Caco-2 (cell line): ENCODE results near the gene CDHR4. TPM values are rescaled to one million over a fixed set of nuclear protein-coding genes. Genes with fewer than 3 reads are reported as not detected.

Experiments used
- BruUV-seq: library from RNA; stranded (reverse); fragments of 400-500 nt; replicated peaks from 2 replicates; lab custom pipeline; 2021; lab: Mats Ljungman, UMichigan
- CTCF ChIA-PET: fragments of 300-600 bp; sonication (Branson Sonifier 250); formaldehyde crosslinking; loops from one replicate; lab custom pipeline; 2022; ENCODE audit warnings: antibody characterized with exemption; lab: Charles Lee
- POLR2A ChIA-PET: fragments of 300-600 bp; sonication (Branson Sonifier 250); formaldehyde crosslinking; loops from one replicate; lab custom pipeline; 2022; ENCODE audit warnings: antibody characterized with exemption; lab: Charles Lee
- DNase-seq, 2 experiments: peaks; one replicate each; pipeline versions ENCODE4 v3.0.0 to v3.0.0-alpha.2; 2020 to 2022
- H3K27me3 ChIP-seq: replicated peaks from 2 replicates; pipeline ENCODE4 v1.6.0; 2011; ENCODE audit warnings: low read length; ENCODE audit not compliant: control insufficient read depth, insufficient read depth
- H3K36me3 ChIP-seq: 2 replicates; pipeline ENCODE4 v1.5.1; 2011; ENCODE audit warnings: low read length; ENCODE audit not compliant: control insufficient read depth, insufficient read depth
- H3K4me1 ChIP-seq: fragments of 250-450 bp; sonication (Bioruptor Pico); 2 replicates; pipeline ENCODE4 v1.5.1; 2020; ENCODE audit warnings: mild to moderate bottlenecking
- H3K4me3 ChIP-seq: 2 replicates; pipeline ENCODE4 v1.5.1; 2011; ENCODE audit warnings: low read depth, mild to moderate bottlenecking, control low read depth, low read length
- H3K9me3 ChIP-seq: fragments of 250-450 bp; sonication (Bioruptor Pico); 2 replicates; pipeline ENCODE4 v1.5.1; 2020; ENCODE audit warnings: mild to moderate bottlenecking, moderate library complexity
- H3K27ac Mint-ChIP-seq: one replicate; pipeline ENCODE4 v1.8.0; 2022; ENCODE audit warnings: mixed read lengths; ENCODE audit not compliant: unreplicated experiment
- H3K27me3 Mint-ChIP-seq: one replicate; pipeline ENCODE4 v1.8.0; 2022; ENCODE audit warnings: mixed read lengths; ENCODE audit not compliant: insufficient read depth, unreplicated experiment
- H3K36me3 Mint-ChIP-seq: one replicate; pipeline ENCODE4 v1.8.0; 2022; ENCODE audit warnings: mild to moderate bottlenecking, mixed read lengths; ENCODE audit not compliant: insufficient read depth, unreplicated experiment
- H3K4me1 Mint-ChIP-seq: one replicate; pipeline ENCODE4 v1.8.0; 2022; ENCODE audit warnings: low read depth, mixed read lengths; ENCODE audit not compliant: unreplicated experiment
- H3K4me3 Mint-ChIP-seq: one replicate; pipeline ENCODE4 v1.8.0; 2022; ENCODE audit warnings: mild to moderate bottlenecking, moderate library complexity, mixed read lengths; ENCODE audit not compliant: unreplicated experiment
- H3K9me3 Mint-ChIP-seq: one replicate; pipeline ENCODE4 v1.8.0; 2022; ENCODE audit warnings: mixed read lengths; ENCODE audit not compliant: unreplicated experiment
- intact Hi-C: fragments of 100-400 bp; cut with micrococcal nuclease; formaldehyde crosslinking; loops from one replicate; pipeline ENCODE4 v1.10.0; 2022; ENCODE audit not compliant: unreplicated experiment
- total RNA-seq: library from RNA; stranded (reverse); gene quantifications from 2 replicates; pipeline ENCODE4 v1.2.3, GENCODE V29; 2022
- TF ChIP-seq, protein P1 (sequence below), 2 experiments: fragments of 200-600 bp in 1 of 2; IDR thresholded peaks; 1 replicate in 1 of 2; 2 replicates in 1 of 2; pipeline versions ENCODE4 v1.5.1 to v1.8.0; 2011 to 2022; ENCODE audit warnings: antibody characterized with exemption in 1 of 2, control low read depth in 1 of 2, inconsistent platforms in 1 of 2, low read depth in 1 of 2, low read length in 1 of 2, mild to moderate bottlenecking in 1 of 2, moderate library complexity in 1 of 2; ENCODE audit not compliant: insufficient read depth in 1 of 2, severe bottlenecking in 1 of 2, unreplicated experiment in 1 of 2

The CDHR4 gene
- total RNA-seq, 1 experiment from 2014 or later: not detected

DNA sequence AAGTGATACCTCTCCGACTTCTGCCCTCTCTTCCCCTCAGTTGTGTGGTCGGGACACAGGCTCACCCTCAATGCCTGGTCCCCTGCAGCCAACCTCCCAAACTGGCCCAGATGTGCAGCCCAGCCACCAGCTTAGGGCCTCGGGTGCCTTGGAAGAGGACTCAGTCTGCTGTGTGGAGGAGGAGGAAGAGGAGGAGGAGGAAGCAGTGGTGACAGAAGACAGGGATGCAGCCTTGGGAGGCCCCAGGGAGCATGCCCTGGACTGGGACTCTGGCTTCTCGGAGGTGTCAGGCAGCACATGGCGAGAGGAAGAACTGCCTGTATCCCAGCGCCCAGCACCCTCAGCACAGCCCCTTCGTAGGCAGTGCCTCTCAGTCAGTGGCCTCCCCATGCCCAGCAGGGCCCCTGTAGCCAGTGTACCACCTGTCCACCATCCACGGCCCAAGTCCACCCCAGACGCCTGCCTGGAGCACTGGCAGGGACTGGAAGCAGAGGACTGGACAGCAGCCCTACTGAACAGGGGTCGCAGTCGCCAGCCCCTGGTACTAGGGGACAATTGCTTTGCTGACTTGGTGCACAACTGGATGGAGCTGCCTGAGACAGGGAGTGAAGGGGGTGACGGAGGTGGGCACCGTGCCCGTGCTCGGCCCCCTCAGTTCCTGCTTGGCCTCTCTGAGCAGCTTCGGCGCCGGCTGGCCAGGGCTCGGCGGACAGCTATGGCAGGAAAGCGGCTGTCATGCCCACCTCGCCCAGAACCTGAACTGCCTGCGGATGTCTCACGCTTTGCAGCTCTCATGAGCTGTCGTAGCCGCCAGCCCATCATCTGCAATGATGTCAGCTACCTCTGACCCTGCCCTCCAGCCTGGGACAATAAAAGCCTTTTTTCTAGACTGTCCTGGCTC is 4.7 kb upstream of the CDHR4 start:
- Mint-ChIP-seq H3K36me3 (peaks cover 5% of the 10 kb centered on the region), H3K4me3 (peak overlapping the region; percentile 91), H3K9me3 (no peaks in the 10 kb centered on the region), H3K4me1 (peaks cover 16% of the 10 kb centered on the region), H3K27me3 (peaks cover 2% of the 10 kb centered on the region), H3K27ac (no peak overlapping the region)
- H3K27me3 ChIP-seq: no peaks in the 10 kb centered on the region
- no TSS peak for BruUV-seq
- no peaks in the 10 kb centered on the region for H3K9me3 ChIP-seq
- no peak overlapping the region for H3K4me3 ChIP-seq
- ChIA-PET POLR2A (interaction anchor here (1.0 kb wide), 1 partner anchor 18 kb away, joined by 3 read pairs; the partner anchor contains the start of gene IP6K1), CTCF (interaction anchor here (1.6 to 2.4 kb wide), 2 partner anchors 35 to 103 kb away, joined by 5 to 24 read pairs; no protein-coding TSS in a partner anchor)
- H3K4me1 ChIP-seq: no peaks in the 10 kb centered on the region
- DNase-seq: no peak
- intact Hi-C loops: no loop called here
- TF ChIP-seq, protein P1, sequence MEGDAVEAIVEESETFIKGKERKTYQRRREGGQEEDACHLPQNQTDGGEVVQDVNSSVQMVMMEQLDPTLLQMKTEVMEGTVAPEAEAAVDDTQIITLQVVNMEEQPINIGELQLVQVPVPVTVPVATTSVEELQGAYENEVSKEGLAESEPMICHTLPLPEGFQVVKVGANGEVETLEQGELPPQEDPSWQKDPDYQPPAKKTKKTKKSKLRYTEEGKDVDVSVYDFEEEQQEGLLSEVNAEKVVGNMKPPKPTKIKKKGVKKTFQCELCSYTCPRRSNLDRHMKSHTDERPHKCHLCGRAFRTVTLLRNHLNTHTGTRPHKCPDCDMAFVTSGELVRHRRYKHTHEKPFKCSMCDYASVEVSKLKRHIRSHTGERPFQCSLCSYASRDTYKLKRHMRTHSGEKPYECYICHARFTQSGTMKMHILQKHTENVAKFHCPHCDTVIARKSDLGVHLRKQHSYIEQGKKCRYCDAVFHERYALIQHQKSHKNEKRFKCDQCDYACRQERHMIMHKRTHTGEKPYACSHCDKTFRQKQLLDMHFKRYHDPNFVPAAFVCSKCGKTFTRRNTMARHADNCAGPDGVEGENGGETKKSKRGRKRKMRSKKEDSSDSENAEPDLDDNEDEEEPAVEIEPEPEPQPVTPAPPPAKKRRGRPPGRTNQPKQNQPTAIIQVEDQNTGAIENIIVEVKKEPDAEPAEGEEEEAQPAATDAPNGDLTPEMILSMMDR (IDR thresholded peaks at IDR 0.05; ENCODE audit: insufficient read depth in 1 of 2, low read depth in 1 of 2, low read length in 1 of 2, severe bottlenecking in 1 of 2, unreplicated experiment in 1 of 2): no peak
- no peaks in the 10 kb centered on the region for H3K36me3 ChIP-seq

DNA sequence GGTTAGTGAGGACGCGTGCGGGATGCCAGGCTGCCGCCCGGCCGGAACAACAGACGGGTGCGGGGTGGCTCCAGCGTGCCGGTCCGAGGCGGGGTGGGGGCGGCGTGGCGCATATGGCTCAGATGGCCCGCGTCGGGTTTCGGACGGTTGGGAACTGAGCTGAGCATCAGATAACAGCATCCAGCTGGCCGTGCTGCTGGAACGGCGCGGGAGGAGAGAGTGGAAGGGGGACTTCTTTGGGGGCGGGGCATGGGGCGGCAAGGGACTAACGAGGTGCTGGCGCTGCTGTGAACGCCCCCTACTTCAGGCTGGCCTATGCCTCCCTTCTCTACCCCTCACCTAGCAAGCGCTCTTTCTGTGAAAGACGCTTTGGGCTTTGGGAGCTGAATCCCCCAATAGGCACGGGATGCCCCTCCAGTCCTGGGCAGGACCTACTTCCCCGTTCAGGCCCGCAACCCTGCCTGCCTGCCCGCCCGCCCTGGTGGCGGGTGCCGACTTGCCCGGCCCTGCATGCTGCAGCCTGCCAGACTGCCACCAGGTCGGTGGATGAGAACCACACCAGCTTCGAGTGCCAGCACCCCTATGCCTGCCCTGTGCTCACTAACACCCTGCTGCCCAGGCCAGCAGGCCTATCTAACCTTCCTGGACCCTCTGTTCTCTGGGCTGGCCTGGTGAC is 3.9 kb upstream of the CDHR4 start:
- ChIA-PET POLR2A (interaction anchor here (0.6 kb wide), 1 partner anchor 137 kb away, joined by 7 read pairs; no protein-coding TSS in a partner anchor), CTCF (interaction anchor here (0.6 to 2.6 kb wide), 18 partner anchors 10 to 796 kb away, joined by 3 to 24 read pairs (median 5); partner anchors contain the start of genes AMIGO3, IP6K1, MON1A and MST1R)
- no peaks in the 10 kb centered on the region for H3K4me1 ChIP-seq
- H3K9me3 Mint-ChIP-seq: no peaks in the 10 kb centered on the region
- H3K9me3 ChIP-seq: no peaks in the 10 kb centered on the region
- no peaks in the 10 kb centered on the region for H3K27me3 ChIP-seq
- BruUV-seq: no TSS peak
- DNase-seq: no peak
- H3K27me3 Mint-ChIP-seq: peaks cover 2% of the 10 kb centered on the region
- H3K4me1 Mint-ChIP-seq: peaks cover 16% of the 10 kb centered on the region
- H3K27ac Mint-ChIP-seq: no peak overlapping the region
- TF ChIP-seq, protein P1 (IDR thresholded peaks at IDR 0.05; ENCODE audit: insufficient read depth in 1 of 2, low read depth in 1 of 2, low read length in 1 of 2, severe bottlenecking in 1 of 2, unreplicated experiment in 1 of 2): no peak
- H3K4me3 Mint-ChIP-seq: peak overlapping the region; percentile 91
- peaks cover 5% of the 10 kb centered on the region for H3K36me3 Mint-ChIP-seq
- peak overlapping the region; percentile 74 for H3K4me3 ChIP-seq
- intact Hi-C loops: loop anchor here (2.0 kb wide), 1 partner anchor 17 kb away; the partner anchor contains the start of gene IP6K1
- no peaks in the 10 kb centered on the region for H3K36me3 ChIP-seq
